GM10248 (cell line): ENCODE measurements around the gene RAPGEF6.

ENCODE experiments used
- CTCF ChIA-PET: fragments of 300-600 bp; sonication (Branson Sonifier 250); formaldehyde crosslinking; extraction: SDS; loops from one replicate; lab custom pipeline; 2021; ENCODE audit warnings: antibody characterized with exemption; lab: Yijun Ruan, JAX
- POLR2A ChIA-PET: fragments of 350-650 bp; sonication (Branson Sonifier 250); formaldehyde crosslinking; extraction: SDS; loops from one replicate; lab custom pipeline; 2020; ENCODE audit warnings: antibody characterized with exemption; lab: Yijun Ruan, JAX
- DNase-seq: peaks from one replicate; pipeline ENCODE4 v3.0.0; 2012; ENCODE audit errors: extremely low spot score
- CTCF ChIP-seq: IDR thresholded peaks from 2 replicates; pipeline ENCODE4 v1.5.1; 2012; ENCODE audit warnings: mild to moderate bottlenecking, low read depth; ENCODE audit errors: extremely low read depth, missing control alignments, control extremely low read depth

Gene RAPGEF6

GRCh38 chr5:131635684-131636572, 899 bp upstream of the RAPGEF6 start:
- no peak for TF ChIP-seq CTCF
- ChIA-PET CTCF (interaction anchor here (1.0 to 1.2 kb wide), 2 partner anchors 9 to 11 kb away, joined by 3 to 5 read pairs; no protein-coding TSS in a partner anchor), POLR2A (interaction anchor here (0.6 to 1.0 kb wide), 3 partner anchors 11 to 30 kb away, joined by 3 to 6 read pairs (median 5); no protein-coding TSS in a partner anchor)
- DNase-seq, result no peak

DNA sequence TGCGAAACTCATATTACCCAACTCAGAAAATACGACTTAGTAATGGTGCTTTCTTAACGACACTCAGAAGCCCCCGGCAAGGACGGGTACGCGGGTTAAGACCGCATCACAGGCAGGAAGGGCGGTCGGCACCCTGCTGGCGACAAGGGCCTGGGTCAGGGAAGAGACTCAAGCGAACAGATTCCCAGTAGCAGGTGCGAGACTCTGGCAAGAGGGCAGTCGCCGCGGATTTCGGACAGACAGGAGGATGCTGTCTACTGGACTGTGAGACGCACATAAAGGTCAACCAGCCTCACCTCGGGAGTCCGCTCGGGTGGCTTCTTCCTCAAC, 398 bp downstream of the RAPGEF6 start:
- no peak for TF ChIP-seq CTCF
- DNase-seq, result peak; percentile 21
- ChIA-PET POLR2A (no interaction called here), CTCF (no interaction called here)

- no peak for TF ChIP-seq CTCF
- ChIA-PET POLR2A (no interaction called here), CTCF (no interaction called here)
- DNase-seq, result no peak
Observed at GRCh38 chr5:131634238-131634637, 791 bp downstream of the RAPGEF6 start.

DNA sequence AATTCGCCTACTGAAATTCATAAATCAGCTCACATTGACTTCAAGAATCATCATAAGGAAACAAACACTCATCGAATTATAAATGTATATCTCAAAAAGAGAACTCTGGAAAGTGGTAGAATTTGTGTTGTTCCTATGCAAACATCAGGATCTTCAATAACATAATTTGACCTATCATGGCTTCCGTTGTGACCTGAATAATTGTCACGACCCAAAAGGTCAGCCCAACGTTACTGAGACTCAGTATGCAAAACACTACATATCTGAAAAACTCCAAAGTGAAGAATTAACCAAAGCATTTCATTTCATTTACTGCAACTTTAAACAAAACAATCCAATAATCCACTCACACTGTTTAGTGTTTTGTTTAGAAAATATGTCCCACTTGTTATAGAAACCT, 1.2 kb downstream of the RAPGEF6 start:
- POLR2A ChIA-PET, result no interaction called here
- no peak for DNase-seq
- CTCF ChIA-PET, result interaction anchor here (2.2 kb wide), 1 partner anchor 13 kb away, joined by 6 read pairs; no protein-coding TSS in a partner anchor
- no peak for TF ChIP-seq CTCF

DNA sequence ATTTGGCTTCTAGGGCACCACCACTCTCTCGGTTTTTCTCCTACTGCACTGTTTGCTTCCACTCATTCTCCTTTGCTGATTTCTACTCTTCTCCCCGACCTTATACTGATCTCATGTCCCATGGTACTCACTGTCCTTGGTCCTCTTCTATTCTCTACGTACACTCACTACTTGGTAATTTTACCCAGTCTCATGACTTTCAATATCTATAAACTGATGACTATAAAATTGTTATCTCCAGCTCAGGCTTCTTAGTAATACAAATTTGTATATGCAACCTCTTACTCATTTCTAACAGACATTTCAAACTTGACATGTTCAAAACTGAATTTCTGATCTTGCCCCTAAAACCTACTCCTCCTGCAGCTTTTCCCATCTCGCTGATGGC, 4.1 kb downstream of the RAPGEF6 start:
- no peak for TF ChIP-seq CTCF
- POLR2A ChIA-PET, result no interaction called here
- CTCF ChIA-PET, result interaction anchor here (1.1 to 3.2 kb wide), 4 partner anchors 9 to 432 kb away, joined by 3 to 11 read pairs (median 4); no protein-coding TSS in a partner anchor
- DNase-seq, result no peak

GRCh38 chr5:131630208-131630962, 4.6 kb downstream of the RAPGEF6 start:
- ChIA-PET CTCF (interaction anchor here (1.1 to 3.2 kb wide), 5 partner anchors 10 to 433 kb away, joined by 3 to 11 read pairs (median 4); no protein-coding TSS in a partner anchor), POLR2A (interaction anchor here (0.6 kb wide), 2 partner anchors 121 to 122 kb away, joined by 3 read pairs; no protein-coding TSS in a partner anchor)
- TF ChIP-seq CTCF, result no peak
- DNase-seq, result no peak
